HUES48 (cell line): Measurements from ENCODE around the gene SLC19A1.

Experiments used
- H3K27ac ChIP-seq: one replicate; pipeline ENCODE4 v1.7.0; 2013; ENCODE audit warnings: low read depth, low read length, inconsistent platforms
- H3K27me3 ChIP-seq: 2 replicates; pipeline ENCODE4 v1.6.1; 2013; ENCODE audit warnings: mild to moderate bottlenecking, low read length; ENCODE audit not compliant: control insufficient read depth, insufficient read depth
- H3K36me3 ChIP-seq: 2 replicates; pipeline ENCODE4 v1.6.1; 2013; ENCODE audit warnings: low read length; ENCODE audit not compliant: control insufficient read depth, insufficient read depth
- H3K4me1 ChIP-seq: 2 replicates; pipeline ENCODE4 v1.6.1; 2013; ENCODE audit warnings: mild to moderate bottlenecking, low read length; ENCODE audit not compliant: control insufficient read depth, insufficient read depth
- H3K4me3 ChIP-seq: 2 replicates; pipeline ENCODE4 v1.5.1; 2013; ENCODE audit warnings: mild to moderate bottlenecking, low read depth, low read length
- H3K9ac ChIP-seq: 2 replicates; pipeline ENCODE4 v1.6.1; 2013; ENCODE audit warnings: mild to moderate bottlenecking, low read depth, low read length, moderate library complexity
- H3K9me3 ChIP-seq: 2 replicates; pipeline ENCODE4 v1.6.1; 2013; ENCODE audit warnings: low read length; ENCODE audit not compliant: control insufficient read depth, insufficient read depth

The SLC19A1 gene

GRCh38 chr21:45482899-45483821 lies 59.1 kb downstream of the SLC19A1 start:
- no peaks in the 10 kb centered on the region for H3K9me3 ChIP-seq
- no peak overlapping the region for H3K27ac ChIP-seq
- no peak overlapping the region for H3K4me3 ChIP-seq
- peaks cover 1% of the 10 kb centered on the region; the same call in 1 of the 2 replicates for H3K4me1 ChIP-seq
- peaks cover 83% of the 10 kb centered on the region for H3K36me3 ChIP-seq
- H3K9ac ChIP-seq = no peak overlapping the region
- H3K27me3 ChIP-seq = no peaks in the 10 kb centered on the region

GRCh38 chr21:45481977-45482898 lies 60.0 kb downstream of the SLC19A1 start:
- no peak overlapping the region for H3K4me3 ChIP-seq
- H3K9ac ChIP-seq = no peak overlapping the region
- peaks cover 81% of the 10 kb centered on the region for H3K36me3 ChIP-seq
- no peaks in the 10 kb centered on the region for H3K9me3 ChIP-seq
- H3K27ac ChIP-seq = no peak overlapping the region
- H3K27me3 ChIP-seq = no peaks in the 10 kb centered on the region
- no peaks in the 10 kb centered on the region for H3K4me1 ChIP-seq

DNA sequence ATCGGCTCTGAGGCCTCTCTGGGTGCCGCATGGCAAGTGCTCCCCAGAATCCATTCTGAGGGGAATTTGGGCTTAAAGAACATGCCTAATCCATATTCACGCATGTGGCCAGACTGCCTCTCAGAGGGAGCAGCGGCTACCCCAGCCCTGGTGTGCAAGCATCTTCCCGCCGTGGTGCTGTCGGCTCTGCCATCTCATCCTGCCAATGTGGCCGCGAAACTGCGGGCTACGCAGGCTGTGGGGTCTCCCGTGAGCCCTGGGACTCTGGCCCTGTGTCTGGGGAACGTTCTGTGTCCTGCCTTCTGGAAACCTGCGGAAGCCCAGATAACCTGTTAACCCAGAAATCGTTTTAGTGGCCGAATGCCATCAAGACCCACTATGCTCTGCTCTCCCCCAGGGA lies 60.7 kb downstream of the SLC19A1 start:
- Histone ChIP-seq H3K4me3 (no peak overlapping the region), H3K9ac (no peak overlapping the region), H3K36me3 (peaks cover 80% of the 10 kb centered on the region), H3K9me3 (no peaks in the 10 kb centered on the region), H3K4me1 (no peaks in the 10 kb centered on the region), H3K27ac (no peak overlapping the region), H3K27me3 (no peaks in the 10 kb centered on the region)

- Histone ChIP-seq H3K27me3 (no peaks in the 10 kb centered on the region), H3K27ac (no peak overlapping the region), H3K9me3 (no peaks in the 10 kb centered on the region), H3K4me3 (no peak overlapping the region), H3K9ac (no peak overlapping the region), H3K36me3 (peaks cover 84% of the 10 kb centered on the region), H3K4me1 (no peaks in the 10 kb centered on the region)
Observed at GRCh38 chr21:45480701-45481500, 61.3 kb downstream of the SLC19A1 start.

DNA sequence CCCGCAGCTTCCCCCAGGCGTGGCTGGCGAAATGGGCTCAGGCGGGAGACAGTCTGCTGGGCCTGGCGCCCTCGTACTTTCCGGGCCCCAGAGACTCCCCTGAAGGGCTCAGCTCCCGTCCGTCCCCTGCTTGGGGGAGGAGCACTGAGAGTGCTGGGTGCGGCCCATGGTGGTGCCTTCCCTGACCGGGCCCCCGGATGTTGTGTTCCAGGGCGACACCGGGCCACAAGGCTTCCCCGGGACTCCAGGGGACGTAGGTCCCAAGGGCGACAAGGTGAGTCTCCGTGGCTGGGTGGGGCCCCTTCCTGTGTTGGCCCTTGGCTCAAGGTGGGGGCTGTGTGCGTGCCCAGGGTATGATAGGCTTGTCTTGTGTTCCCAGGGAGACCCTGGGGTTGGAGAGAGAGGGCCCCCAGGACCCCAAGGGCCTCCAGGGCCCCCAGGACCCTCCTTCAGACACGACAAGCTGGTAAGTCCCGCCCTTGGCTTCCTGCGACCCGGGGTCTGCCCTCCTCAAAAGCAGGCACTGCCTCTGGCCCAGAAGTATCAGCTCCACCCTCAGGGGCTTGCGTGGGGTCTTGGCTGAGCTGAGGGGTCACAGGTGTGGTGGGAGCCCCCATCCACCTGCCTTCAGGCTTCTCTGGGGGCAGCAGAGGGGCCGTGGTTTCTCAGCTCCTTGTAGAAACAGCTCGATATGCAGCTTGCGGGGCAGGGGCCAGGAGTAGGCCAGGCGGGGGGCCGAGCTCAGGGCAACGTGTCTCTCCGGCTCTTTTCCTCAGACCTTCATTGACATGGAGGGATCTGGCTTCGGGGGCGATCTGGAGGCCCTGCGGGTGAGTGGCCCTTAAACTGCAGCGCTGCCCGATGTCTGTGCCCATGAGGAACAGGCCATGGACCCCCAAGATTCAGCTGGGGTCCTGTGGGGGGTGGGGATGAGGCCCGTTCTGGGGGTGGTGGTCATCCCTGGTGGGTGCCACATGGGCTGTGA lies 62.3 kb downstream of the SLC19A1 start:
- H3K36me3 ChIP-seq = peaks cover 94% of the 10 kb centered on the region
- H3K27me3 ChIP-seq = no peaks in the 10 kb centered on the region
- H3K4me3 ChIP-seq = no peak overlapping the region
- H3K9me3 ChIP-seq = no peaks in the 10 kb centered on the region
- H3K9ac ChIP-seq = no peak overlapping the region
- no peak overlapping the region for H3K27ac ChIP-seq
- H3K4me1 ChIP-seq = no peaks in the 10 kb centered on the region

DNA sequence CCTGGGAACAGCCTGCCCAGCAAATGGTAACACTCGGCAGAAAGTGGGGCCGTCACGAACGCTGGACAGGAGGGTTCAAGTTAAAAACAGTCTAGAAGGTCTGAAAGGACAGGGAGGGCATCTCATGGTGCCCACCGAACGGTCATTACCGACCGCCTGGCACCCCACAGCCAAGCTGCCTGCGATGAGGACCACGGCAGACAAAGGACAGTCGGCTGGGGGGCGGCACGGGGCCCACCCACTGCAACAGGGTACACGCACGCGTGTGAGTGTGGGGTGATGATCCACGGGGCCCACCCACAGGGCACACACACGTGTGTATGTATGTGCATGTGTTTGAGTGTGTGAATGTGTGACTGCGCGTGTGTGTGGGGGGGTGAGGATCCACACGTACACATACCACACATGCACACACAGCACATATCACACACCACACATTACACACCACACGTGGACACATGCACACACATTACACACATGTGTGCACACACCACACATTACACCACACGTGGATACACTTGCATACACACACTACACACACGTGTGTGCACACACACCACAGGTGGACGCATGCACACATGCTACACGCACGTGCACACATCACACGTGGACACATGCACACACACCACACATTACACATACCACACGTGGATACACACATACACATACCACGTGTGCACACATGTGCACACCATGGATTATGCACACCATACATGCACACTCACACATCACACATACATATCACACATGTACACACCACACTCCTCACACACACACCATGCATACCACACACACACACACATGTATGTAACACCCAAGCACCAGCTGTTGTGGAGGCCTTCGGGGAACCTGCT lies 63.2 kb downstream of the SLC19A1 start:
- no peak overlapping the region for H3K4me3 ChIP-seq
- H3K27me3 ChIP-seq = no peaks in the 10 kb centered on the region
- H3K27ac ChIP-seq = no peak overlapping the region
- no peak overlapping the region for H3K9ac ChIP-seq
- no peaks in the 10 kb centered on the region for H3K4me1 ChIP-seq
- H3K9me3 ChIP-seq = no peaks in the 10 kb centered on the region
- peaks cover 95% of the 10 kb centered on the region for H3K36me3 ChIP-seq

DNA sequence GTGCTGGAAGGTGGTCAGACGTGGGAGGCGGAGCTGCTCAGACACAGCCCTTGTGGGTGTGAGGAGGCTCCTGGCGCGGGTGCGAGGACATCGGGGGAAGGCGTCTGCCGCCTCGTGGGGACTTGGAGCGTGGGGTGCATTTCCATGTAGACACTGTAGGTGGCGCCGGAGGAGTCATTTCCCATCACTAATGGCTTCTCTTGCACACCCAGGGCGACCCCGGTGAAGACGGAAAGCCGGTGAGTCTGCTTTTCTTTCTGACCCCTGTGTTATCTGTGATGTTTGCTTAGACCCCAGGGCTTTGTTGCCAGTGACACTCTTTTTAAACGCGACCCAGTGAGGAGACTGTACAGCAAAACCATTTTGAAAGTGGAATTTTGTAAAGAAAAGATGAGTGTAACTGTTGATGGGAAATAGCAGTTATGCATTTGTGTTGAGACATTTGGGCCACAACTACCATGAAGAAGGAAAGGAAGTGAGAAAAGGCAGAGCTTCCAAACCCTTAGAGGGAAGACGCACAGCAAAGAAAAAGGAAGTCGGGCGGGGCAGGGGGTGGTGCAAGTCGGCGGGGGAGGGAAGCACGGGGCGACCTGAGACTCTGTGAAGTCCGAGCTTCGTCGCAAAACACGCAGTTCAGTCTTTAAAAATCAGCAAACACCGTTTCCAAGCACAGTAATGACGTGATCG lies 64.0 kb downstream of the SLC19A1 start:
- Histone ChIP-seq H3K36me3 (peaks cover 91% of the 10 kb centered on the region), H3K4me3 (no peak overlapping the region), H3K9ac (no peak overlapping the region), H3K4me1 (no peaks in the 10 kb centered on the region), H3K27ac (no peak overlapping the region), H3K9me3 (no peaks in the 10 kb centered on the region), H3K27me3 (no peaks in the 10 kb centered on the region)

- no peaks in the 10 kb centered on the region for H3K27me3 ChIP-seq
- H3K27ac ChIP-seq = no peak overlapping the region
- peaks cover 87% of the 10 kb centered on the region for H3K36me3 ChIP-seq
- no peaks in the 10 kb centered on the region for H3K9me3 ChIP-seq
- no peak overlapping the region for H3K4me3 ChIP-seq
- H3K9ac ChIP-seq = no peak overlapping the region
- no peaks in the 10 kb centered on the region for H3K4me1 ChIP-seq
Observed at GRCh38 chr21:45477176-45478114, 64.8 kb downstream of the SLC19A1 start.
